D721Med (cell line): Measurements from ENCODE around the gene PCNX2.
A peak's percentile ranks its signal among the peaks of the same experiment; 100 is the strongest.

Experiments
- DNase-seq: peaks from one replicate; pipeline ENCODE4 v3.0.0; 2011; ENCODE audit warnings: low spot score; ENCODE audit not compliant: insufficient read length
- FAIRE-seq: peaks from 2 replicates; lab custom pipeline; 2011; peaks lifted over from hg19 to GRCh38; lab: Jason Lieb, UNC
- CTCF ChIP-seq: IDR thresholded peaks from 2 replicates; pipeline ENCODE4 v1.5.1; 2012; ENCODE audit warnings: mild to moderate bottlenecking, control low read depth; ENCODE audit not compliant: insufficient read depth; ENCODE audit errors: missing control alignments

Gene PCNX2

GRCh38 chr1:232954594-232955365, 340.7 kb downstream of the PCNX2 start:
- DNase-seq (no peak), FAIRE-seq (no peak)
- TF ChIP-seq CTCF: no peak

- peak; percentile 81 for TF ChIP-seq CTCF
- DNase-seq (peak; percentile 60), FAIRE-seq (peak; percentile 96)
Measured at GRCh38 chr1:232952514-232953499, 342.7 kb downstream of the PCNX2 start.

DNA sequence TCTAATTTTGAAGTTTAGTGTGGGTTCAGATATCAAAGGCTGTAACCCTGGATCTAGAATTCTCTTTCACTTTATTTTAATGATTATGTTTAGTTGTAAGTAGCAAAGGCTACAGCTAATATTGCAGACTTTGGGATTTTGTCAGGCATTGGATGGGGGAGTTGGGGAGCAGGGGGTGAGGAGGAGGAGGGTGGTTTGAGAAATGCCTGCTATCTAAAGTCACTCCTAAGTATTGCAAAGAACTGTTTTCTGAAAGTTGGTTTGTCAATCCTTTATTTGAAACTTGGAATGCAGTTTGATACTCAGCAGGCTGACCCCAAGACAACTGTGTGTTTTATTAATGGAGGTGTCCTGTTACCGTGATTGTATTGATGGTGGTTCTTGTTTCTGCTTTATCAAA, 343.9 kb downstream of the PCNX2 start:
- DNase-seq (no peak), FAIRE-seq (no peak)
- no peak for TF ChIP-seq CTCF

DNA sequence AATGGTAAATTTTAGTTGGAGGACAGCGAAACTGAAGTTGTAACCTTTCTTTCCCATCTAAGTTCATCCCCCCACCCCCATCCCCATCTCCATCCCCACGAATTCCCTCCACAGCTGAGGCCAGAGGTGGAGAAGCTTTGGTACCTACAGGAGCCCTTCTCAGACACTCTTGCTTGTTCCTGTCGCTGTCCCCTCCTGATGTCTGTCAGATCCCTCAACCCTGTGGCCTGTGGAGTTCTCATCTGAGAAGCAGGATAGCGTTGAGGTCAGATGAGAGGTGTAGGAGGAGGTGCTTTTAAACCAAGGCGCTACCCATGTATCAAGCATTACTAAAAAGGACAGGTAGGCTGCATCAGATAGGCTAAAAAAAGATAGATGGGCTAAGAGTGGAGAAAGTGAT, 344.3 kb downstream of the PCNX2 start:
- DNase-seq: no peak
- no peak for FAIRE-seq
- no peak for TF ChIP-seq CTCF

GRCh38 chr1:232950197-232951176, 345.0 kb downstream of the PCNX2 start, which contains the start of gene NTPCR:
NTPCR (plus strand) TSS chr1:232950611; CDS start chr1:232950711, 100 bp downstream.
- peak; percentile 81 for FAIRE-seq
- DNase-seq: peak; percentile 95
- no peak for TF ChIP-seq CTCF

- DNase-seq (no peak), FAIRE-seq (peak; percentile 78)
- TF ChIP-seq CTCF: no peak
Measured at GRCh38 chr1:232949636-232950196, 345.8 kb downstream of the PCNX2 start.
